GM18511 (cell line): ENCODE data around the gene UTP11.
A peak's percentile ranks its signal among the peaks of the same experiment; 100 is the strongest.

Experiments used
- ATAC-seq: cut with Tn5 transposase; IDR thresholded peaks from one replicate; pipeline ENCODE4 v1.9.1; 2021; ENCODE audit warnings: mild to moderate bottlenecking, moderate library complexity; ENCODE audit not compliant: unreplicated experiment

Gene UTP11

GRCh38 chr1:38045401-38046332, 33.1 kb downstream of the UTP11 start:
- no peak for ATAC-seq

- peak; percentile 13 for ATAC-seq
Measured at GRCh38 chr1:38046333-38046883, 33.9 kb downstream of the UTP11 start, which contains the start of gene POU3F1. Gene POU3F1 (minus strand): TSS chr1:38046793. CDS start chr1:38046743, 50 bp downstream.

- peak; percentile 73 for ATAC-seq
Measured at GRCh38 chr1:38046884-38047602, 34.5 kb downstream of the UTP11 start.

DNA sequence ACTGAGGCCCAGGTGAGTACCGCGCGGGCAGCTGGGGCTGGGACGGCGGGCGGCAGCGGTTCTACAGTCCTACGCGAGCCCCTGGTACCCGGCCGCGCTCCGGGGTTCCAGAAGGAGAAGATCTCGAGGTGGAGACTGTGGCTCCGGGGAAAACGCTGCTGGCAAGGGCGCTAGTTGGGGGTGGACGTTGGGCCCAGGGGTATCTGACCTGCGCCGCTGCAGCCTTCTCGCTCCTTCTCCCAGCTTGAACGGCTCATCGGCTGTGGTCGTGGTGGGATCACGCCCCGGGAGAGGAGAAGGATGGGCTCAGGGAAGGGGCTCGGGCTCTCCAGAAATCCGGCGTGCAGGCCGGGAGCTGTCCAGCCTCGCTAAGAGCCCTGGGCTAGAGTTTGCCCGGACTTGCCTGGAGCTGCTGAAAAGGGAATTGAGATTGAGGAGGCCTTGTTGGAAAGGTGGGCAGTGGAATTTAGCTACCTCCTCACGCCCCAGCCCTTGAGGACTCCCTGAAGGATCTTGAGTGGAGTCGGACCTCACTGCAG, 35.1 kb downstream of the UTP11 start:
- ATAC-seq, result no peak

DNA sequence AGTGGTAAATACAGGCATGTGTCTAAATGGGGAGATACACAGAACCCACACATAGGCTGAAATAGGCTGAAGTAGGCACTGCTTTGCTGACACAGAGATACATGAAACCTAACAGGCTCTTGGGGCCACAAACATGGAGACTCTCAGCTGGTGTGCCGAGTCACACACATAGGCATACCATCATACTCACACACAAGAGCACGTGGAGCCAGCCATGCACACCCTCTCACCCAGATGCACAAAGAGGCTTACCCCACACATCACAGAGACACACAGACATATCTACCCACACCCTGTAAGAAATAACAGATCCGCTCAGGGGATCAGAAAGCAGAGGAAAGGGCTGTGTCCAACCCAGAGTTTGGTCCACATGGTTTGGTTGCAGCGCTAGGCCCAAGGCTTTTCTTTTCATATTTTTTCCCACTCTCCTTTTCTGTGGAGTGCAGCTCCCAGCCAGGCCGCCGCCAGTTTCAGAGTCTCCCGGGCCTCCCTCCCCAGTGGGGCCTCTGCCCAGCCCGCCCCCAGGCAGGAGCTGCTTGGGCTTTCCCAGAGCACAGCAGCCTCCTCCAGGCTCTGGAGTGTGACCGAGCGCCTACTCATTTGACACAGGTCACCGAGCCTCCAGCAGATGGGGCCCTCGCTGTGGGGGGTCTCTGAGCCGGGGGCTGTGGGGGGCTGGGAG, 38.0 kb downstream of the UTP11 start:
- no peak for ATAC-seq

GRCh38 chr1:38051079-38051543, 38.6 kb downstream of the UTP11 start:
- ATAC-seq, result no peak

DNA sequence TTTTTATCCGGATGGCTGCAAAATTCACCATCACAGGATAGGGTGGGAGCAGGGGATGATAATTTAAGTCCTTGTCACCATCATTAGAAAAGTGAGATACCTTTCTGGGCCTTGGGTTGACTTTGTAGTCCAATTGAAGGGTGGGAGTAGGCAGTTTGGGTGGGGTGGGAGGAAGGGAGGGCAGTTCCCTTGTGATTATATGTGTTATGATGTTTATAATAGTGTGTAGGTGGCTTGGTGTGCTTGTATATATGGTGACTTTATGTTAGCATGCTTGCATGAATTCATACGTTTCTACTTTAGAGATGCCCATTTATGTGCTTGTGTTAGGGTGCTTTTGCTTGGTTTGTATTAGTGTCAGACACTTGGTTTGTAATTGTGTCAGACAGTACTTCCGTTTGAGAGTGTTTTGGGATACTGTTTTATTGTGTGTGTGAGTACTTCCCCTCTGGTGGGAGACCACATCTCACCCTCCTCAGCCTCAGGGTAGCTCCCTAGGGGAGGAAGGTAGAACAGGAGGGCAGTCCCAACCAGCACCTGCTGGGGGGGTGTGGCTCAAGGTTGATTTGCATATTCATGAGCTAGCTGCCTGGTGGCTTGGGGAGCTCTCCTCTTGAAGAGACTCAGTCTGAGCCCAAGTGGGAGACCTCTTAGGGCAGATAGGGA, 40.3 kb downstream of the UTP11 start:
- peak; percentile 61 for ATAC-seq

- ATAC-seq, result no peak
Measured at GRCh38 chr1:38053416-38054091, 41.0 kb downstream of the UTP11 start.

DNA sequence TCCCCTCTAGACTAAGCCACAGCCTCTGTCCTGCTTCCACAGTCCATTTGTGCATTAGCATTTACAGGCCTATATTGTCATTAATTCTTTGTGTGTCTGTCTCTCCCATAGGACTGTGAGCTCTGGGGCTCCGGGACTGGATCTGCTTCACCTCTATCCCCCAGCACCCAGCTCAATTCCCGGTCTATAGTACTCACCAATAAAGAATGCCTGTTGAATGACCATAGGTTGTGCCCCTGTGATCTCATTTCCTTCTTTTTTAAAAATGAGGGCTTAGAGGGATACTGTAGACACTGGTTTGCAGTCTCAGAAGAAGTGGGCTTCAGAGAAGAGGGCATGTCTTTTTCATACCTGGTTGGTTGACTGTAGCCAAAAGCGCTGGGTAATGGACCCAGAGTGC, 42.9 kb downstream of the UTP11 start:
- no peak for ATAC-seq

DNA sequence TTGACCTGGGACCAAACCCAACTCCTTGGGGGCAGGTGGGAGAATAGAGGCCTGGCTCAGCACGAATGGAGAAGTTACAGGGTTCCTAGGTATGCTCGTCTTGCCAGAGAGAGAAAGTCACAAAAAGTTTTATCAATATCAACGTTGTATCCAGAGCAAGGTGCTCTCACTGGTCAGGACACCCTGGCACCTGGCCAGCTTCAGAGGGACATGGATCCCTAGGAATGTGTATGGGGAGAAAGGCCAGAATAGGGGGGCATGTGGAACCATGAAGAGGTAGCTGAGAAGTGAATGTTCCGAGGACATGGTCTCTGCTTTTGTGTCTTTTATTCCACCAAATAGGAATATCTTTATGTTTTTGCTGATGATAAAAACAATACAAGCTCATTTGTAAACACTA, 43.4 kb downstream of the UTP11 start:
- ATAC-seq, result no peak

DNA sequence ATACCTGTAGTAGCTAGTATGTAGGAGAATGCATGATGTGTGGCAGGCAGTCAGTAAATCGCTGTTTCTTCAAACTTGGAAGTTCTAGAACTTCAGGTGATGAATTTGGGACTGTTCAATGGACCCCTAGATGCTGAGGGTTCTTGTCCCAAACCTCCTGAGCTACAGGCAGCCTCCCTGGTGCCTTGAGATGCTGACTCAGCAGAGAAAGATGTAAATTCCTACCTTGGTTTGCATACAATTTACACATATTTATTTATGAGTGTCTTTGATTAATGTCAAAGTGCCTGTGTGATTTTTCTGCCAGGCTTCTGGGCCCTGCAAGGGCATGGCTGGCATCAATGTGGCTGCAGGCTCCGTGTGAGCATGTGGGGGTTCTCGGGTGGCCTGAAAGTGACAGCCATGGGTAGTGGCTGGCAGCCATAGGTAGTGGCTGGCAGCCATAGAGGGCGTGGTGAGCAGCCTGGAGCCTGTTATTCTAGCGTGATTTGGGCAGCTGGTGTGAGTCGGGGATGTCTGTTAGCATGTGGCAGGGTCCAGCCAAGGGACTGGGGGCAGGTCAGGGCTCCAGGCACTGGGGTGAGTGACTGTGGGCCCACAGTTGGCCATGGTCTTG, 47.2 kb downstream of the UTP11 start:
- no peak for ATAC-seq

DNA sequence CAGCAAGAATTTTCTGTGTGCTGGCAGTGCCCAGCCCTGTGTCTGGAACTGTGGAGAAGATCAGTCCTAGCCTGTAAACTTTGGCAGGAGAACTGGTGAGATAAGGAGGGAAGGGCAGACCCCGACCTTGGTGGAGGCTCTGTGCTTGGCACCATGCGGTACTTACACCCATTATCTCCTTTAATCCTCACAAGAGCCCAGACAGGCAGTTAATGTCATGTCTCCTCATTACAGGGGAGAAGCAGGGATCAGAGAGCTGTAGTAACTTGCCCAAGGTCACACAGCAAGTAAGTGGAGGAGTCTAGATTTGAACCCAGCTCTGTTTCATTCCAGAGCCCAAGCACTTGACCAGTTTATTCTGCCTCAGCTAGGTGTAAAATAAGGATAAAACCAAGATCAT, 48.0 kb downstream of the UTP11 start:
- no peak for ATAC-seq

DNA sequence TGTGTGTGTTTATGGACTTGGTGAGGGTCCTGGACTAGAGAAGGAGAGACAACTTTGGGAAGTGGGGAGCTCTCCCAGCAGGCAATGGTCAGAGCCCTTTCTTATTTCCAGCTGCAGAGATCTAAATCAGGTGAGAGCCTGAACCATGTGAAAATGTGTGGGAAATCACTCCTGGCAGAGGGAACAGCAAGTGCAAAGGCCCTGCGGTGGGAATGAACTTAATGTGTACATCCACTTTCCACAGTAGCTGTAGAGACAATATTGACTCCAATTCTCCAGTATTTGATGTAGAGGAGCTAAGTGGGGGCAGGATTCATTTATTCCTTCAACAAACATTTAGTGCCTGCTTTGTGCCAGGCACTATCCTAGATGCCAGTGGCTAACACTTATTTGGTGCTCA, 48.8 kb downstream of the UTP11 start:
- ATAC-seq, result no peak

DNA sequence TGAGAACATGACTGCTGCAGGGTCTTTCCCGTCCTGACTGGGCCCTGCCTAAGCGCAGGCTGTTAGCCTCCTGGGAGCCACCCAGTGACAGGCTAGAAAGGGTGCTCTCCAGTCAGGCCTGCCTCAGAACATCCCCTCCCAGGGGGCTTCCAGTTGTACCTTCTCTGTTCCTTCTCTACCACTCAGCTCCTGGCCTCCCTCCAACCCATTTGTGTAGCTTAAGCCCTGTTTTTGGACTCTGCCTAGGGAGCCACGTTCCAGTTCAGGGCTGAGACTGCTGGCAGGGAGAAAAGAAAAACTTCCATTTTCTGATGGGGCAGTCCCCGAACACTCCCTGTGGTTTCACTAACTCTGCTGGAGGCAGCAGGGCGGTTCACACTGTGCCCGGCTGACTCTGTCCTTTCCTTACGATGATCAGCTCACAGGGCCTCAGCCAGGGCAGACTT, 49.4 kb downstream of the UTP11 start:
- peak; percentile 82 for ATAC-seq

DNA sequence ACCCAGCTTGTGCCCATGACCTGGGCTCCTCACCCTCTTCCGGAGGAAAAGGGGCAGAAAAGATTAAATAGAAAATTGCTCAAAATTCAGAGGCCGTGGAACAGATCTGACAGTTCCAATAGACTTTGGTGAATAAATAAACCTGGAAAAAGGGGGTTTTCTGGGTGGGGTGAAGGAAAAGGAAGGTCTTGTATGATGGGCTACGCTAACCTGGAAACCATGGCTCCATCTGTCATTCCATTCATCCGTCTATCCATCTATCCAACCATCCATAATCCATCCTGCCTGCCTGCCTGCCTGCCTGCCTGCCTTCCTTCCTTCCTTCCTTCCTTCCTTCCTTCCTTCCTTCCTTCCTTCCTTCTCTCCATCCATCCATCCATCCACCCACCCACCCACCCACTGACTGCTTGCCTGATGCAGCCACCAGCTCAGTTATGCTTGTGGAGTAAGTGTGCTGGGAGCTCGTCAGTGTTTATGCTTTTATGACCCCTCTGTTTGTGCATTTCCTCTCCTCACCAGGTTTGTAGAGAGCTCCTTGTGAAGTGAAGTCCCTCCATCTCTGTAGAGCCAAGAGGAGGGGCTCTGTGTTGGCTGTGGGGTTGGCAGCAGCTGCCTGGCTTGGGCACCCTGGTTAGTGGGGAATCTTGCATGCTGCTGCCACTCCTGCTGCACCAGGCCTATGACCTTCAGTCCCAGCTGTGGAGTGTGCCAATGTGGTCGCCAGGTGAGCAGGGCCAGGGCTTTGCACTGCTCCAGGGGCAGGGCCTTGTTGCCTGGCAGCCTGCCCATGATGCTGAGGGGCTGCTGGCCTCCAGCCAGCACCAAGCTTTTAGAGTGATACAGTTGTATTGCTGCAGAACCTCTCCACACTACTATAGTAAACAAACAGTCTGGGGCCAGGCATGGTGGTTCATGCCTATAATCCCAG, 50.1 kb downstream of the UTP11 start:
- ATAC-seq, result no peak

- no peak for ATAC-seq
Measured at GRCh38 chr1:38063616-38064015, 51.1 kb downstream of the UTP11 start.

GRCh38 chr1:38064197-38064903, 51.8 kb downstream of the UTP11 start:
- ATAC-seq, result no peak
